Tibial nerve (tissue), 4 donors: ENCODE results near the gene NEGR1.

Source experiments
- CTCF ChIP-seq, 5 experiments: fragments of 200-600 bp in 3 of 5; fragments of 450-650 bp in 2 of 5; sonication (generic) in 3 of 5; IDR thresholded peaks; one replicate each; pipeline ENCODE4 v1.5.1; 2016 to 2019; ENCODE audit warnings: antibody characterized with exemption in 5 of 5, mild to moderate bottlenecking in 3 of 5, moderate library complexity in 2 of 5
- EP300 ChIP-seq, 2 donors: sonication (generic); formaldehyde crosslinking; IDR thresholded peaks; one replicate each; pipeline ENCODE4 v1.6.1; 2017; ENCODE audit warnings: antibody characterized with exemption in 2 of 2, mild to moderate bottlenecking in 1 of 2
- POLR2A ChIP-seq, 2 donors: fragments of 450-650 bp; IDR thresholded peaks; one replicate each; pipeline ENCODE4 v1.6.1; 2017; ENCODE audit warnings: antibody characterized with exemption in 2 of 2, mild to moderate bottlenecking in 2 of 2, moderate library complexity in 2 of 2

- TF ChIP-seq CTCF (IDR thresholded peaks at IDR 0.05) (peak in 4 of 5 experiments; percentile 24 to 41 (median 36)), EP300 (IDR thresholded peaks at IDR 0.05) (no peak), POLR2A (IDR thresholded peaks at IDR 0.05) (no peak)
These were observed 760.6 kb downstream of the NEGR1 start for GRCh38 chr1:71521655-71522264.
